Stimulated activated naive B cell treated with anti-CD40 and anti-IgM and Interleukin-4, amounts not matched to agents 10 μg/mL and 1 μg/mL and 100 μg/mL, for 72 hours (primary cell): Measurements from ENCODE around the gene SLC35F1.

Experiments
- ATAC-seq, 2 donors: fragments of 150-1000 bp; cut with Tn5 transposase; replicated peaks; 2 replicates each; pipeline ENCODE4 v1.10.0; 2021; ENCODE audit warnings: moderate library complexity in 1 of 2
- DNase-seq: peaks from one replicate; pipeline ENCODE4 v3.0.0; 2021
- H3K27ac Mint-ChIP-seq: one replicate; pipeline ENCODE4 v1.8.0; 2022; ENCODE audit warnings: mild to moderate bottlenecking, mixed read lengths
- H3K27me3 Mint-ChIP-seq, 2 donors: one replicate each; pipeline ENCODE4 v1.8.0; 2022; ENCODE audit warnings: mixed read lengths in 2 of 2
- H3K36me3 Mint-ChIP-seq, 2 donors: one replicate each; pipeline ENCODE4 v1.8.0; 2022; ENCODE audit warnings: mixed read lengths in 2 of 2, mild to moderate bottlenecking in 1 of 2
- H3K4me1 Mint-ChIP-seq, 2 donors: one replicate each; pipeline ENCODE4 v1.8.0; 2022; ENCODE audit warnings: mixed read lengths in 2 of 2, mild to moderate bottlenecking in 1 of 2
- H3K4me3 Mint-ChIP-seq, 2 donors: one replicate each; pipeline ENCODE4 v1.8.0; 2022; ENCODE audit warnings: mild to moderate bottlenecking in 2 of 2, mixed read lengths in 2 of 2, moderate library complexity in 1 of 2
- H3K9me3 Mint-ChIP-seq, 2 donors: one replicate each; pipeline ENCODE4 v1.8.0; 2022; ENCODE audit warnings: mixed read lengths in 2 of 2, mild to moderate bottlenecking in 1 of 2

SLC35F1 gene

GRCh38 chr6:118240878-118241528 is 333.9 kb downstream of the SLC35F1 start:
- peaks cover 8 to 15% of the 10 kb centered on the region in 2 donors for H3K27me3 Mint-ChIP-seq
- no peak for DNase-seq
- no peak overlapping the region for H3K4me3 Mint-ChIP-seq
- peaks cover 0 to 5% of the 10 kb centered on the region in 2 donors for H3K9me3 Mint-ChIP-seq
- no peaks in the 10 kb centered on the region for H3K36me3 Mint-ChIP-seq
- peak; percentile 64 to 79 for ATAC-seq
- H3K4me1 Mint-ChIP-seq, result no peaks in the 10 kb centered on the region
- no peak overlapping the region for H3K27ac Mint-ChIP-seq

GRCh38 chr6:118246406-118246805 is 339.3 kb downstream of the SLC35F1 start:
- no peaks in the 10 kb centered on the region for H3K4me1 Mint-ChIP-seq
- no peak for DNase-seq
- H3K27me3 Mint-ChIP-seq, result peaks cover 9 to 10% of the 10 kb centered on the region in 2 donors
- H3K4me3 Mint-ChIP-seq, result no peak overlapping the region
- no peaks in the 10 kb centered on the region for H3K36me3 Mint-ChIP-seq
- no peaks in the 10 kb centered on the region for H3K9me3 Mint-ChIP-seq
- ATAC-seq, result no peak
- H3K27ac Mint-ChIP-seq, result no peak overlapping the region

GRCh38 chr6:118248171-118248570 is 341.1 kb downstream of the SLC35F1 start:
- no peak overlapping the region for H3K4me3 Mint-ChIP-seq
- no peaks in the 10 kb centered on the region for H3K4me1 Mint-ChIP-seq
- H3K27me3 Mint-ChIP-seq, result peaks cover 9 to 10% of the 10 kb centered on the region in 2 donors
- H3K27ac Mint-ChIP-seq, result no peak overlapping the region
- no peak for DNase-seq
- no peaks in the 10 kb centered on the region for H3K36me3 Mint-ChIP-seq
- no peak for ATAC-seq
- no peaks in the 10 kb centered on the region for H3K9me3 Mint-ChIP-seq

- DNase-seq, result no peak
- no peaks in the 10 kb centered on the region for H3K36me3 Mint-ChIP-seq
- H3K4me3 Mint-ChIP-seq, result no peak overlapping the region
- no peaks in the 10 kb centered on the region for H3K4me1 Mint-ChIP-seq
- H3K27me3 Mint-ChIP-seq, result peaks cover 9 to 10% of the 10 kb centered on the region in 2 donors
- no peak for ATAC-seq
- H3K27ac Mint-ChIP-seq, result no peak overlapping the region
- no peaks in the 10 kb centered on the region for H3K9me3 Mint-ChIP-seq
Observed at GRCh38 chr6:118249680-118250079, 342.6 kb downstream of the SLC35F1 start.

GRCh38 chr6:118252474-118252873 is 345.4 kb downstream of the SLC35F1 start:
- Mint-ChIP-seq H3K9me3 (no peaks in the 10 kb centered on the region), H3K4me3 (no peak overlapping the region), H3K36me3 (no peaks in the 10 kb centered on the region), H3K4me1 (no peaks in the 10 kb centered on the region), H3K27me3 (peaks cover 0 to 5% of the 10 kb centered on the region in 2 donors), H3K27ac (no peak overlapping the region)
- peak in 1 of 2 donors; percentile 25 for ATAC-seq
- no peak for DNase-seq

GRCh38 chr6:118253741-118254140 is 346.7 kb downstream of the SLC35F1 start:
- ATAC-seq (no peak), DNase-seq (no peak)
- H3K4me3 Mint-ChIP-seq, result no peak overlapping the region
- no peak overlapping the region for H3K27ac Mint-ChIP-seq
- no peaks in the 10 kb centered on the region for H3K9me3 Mint-ChIP-seq
- H3K4me1 Mint-ChIP-seq, result no peaks in the 10 kb centered on the region
- peaks cover 0 to 5% of the 10 kb centered on the region in 2 donors for H3K27me3 Mint-ChIP-seq
- H3K36me3 Mint-ChIP-seq, result no peaks in the 10 kb centered on the region

- no peak overlapping the region for H3K27ac Mint-ChIP-seq
- no peak for ATAC-seq
- peaks cover 5 to 7% of the 10 kb centered on the region in 2 donors for H3K27me3 Mint-ChIP-seq
Observed at GRCh38 chr6:118260833-118261232, 353.8 kb downstream of the SLC35F1 start.

GRCh38 chr6:118263921-118264486 is 356.9 kb downstream of the SLC35F1 start:
- DNase-seq, result no peak

More at GRCh38 chr6:118260833-118261232, 353.8 kb downstream of the SLC35F1 start:
- Mint-ChIP-seq H3K9me3 (peaks cover 4 to 5% of the 10 kb centered on the region in 2 donors), H3K4me3 (no peak overlapping the region), H3K4me1 (no peaks in the 10 kb centered on the region), H3K36me3 (no peaks in the 10 kb centered on the region)
- DNase-seq, result no peak

GRCh38 chr6:118269659-118270058 is 362.6 kb downstream of the SLC35F1 start:
- H3K36me3 Mint-ChIP-seq, result no peaks in the 10 kb centered on the region
- H3K27me3 Mint-ChIP-seq, result peaks cover under 1 to 6% of the 10 kb centered on the region in 2 donors
- H3K4me3 Mint-ChIP-seq, result no peak overlapping the region
- ATAC-seq (no peak), DNase-seq (no peak)
- H3K4me1 Mint-ChIP-seq, result no peaks in the 10 kb centered on the region
- peaks cover 4 to 5% of the 10 kb centered on the region in 2 donors for H3K9me3 Mint-ChIP-seq
- H3K27ac Mint-ChIP-seq, result no peak overlapping the region

More at GRCh38 chr6:118263921-118264486, 356.9 kb downstream of the SLC35F1 start:
- Mint-ChIP-seq H3K4me1 (no peaks in the 10 kb centered on the region), H3K27me3 (peaks cover 5 to 7% of the 10 kb centered on the region in 2 donors), H3K27ac (no peak overlapping the region), H3K9me3 (peaks cover 4 to 5% of the 10 kb centered on the region in 2 donors), H3K4me3 (no peak overlapping the region), H3K36me3 (no peaks in the 10 kb centered on the region)
- ATAC-seq, result no peak

- Mint-ChIP-seq H3K9me3 (no peaks in the 10 kb centered on the region), H3K36me3 (no peaks in the 10 kb centered on the region), H3K4me3 (no peak overlapping the region), H3K4me1 (peaks cover 0 to 8% of the 10 kb centered on the region in 2 donors), H3K27me3 (peaks cover 14 to 22% of the 10 kb centered on the region in 2 donors), H3K27ac (no peak overlapping the region)
- ATAC-seq (no peak), DNase-seq (no peak)
Observed at GRCh38 chr6:118277631-118278030, 370.6 kb downstream of the SLC35F1 start.

GRCh38 chr6:118280210-118280609 is 373.1 kb downstream of the SLC35F1 start:
- peak; percentile 97 to 98 for ATAC-seq
- Mint-ChIP-seq H3K4me3 (no peak overlapping the region), H3K36me3 (no peaks in the 10 kb centered on the region), H3K4me1 (peaks cover 0 to 8% of the 10 kb centered on the region in 2 donors), H3K27ac (peak overlapping the region; percentile 2), H3K9me3 (no peaks in the 10 kb centered on the region), H3K27me3 (peaks cover 14 to 27% of the 10 kb centered on the region in 2 donors)
- DNase-seq, result peak; percentile 29

GRCh38 chr6:118281291-118281690 is 374.2 kb downstream of the SLC35F1 start:
- Mint-ChIP-seq H3K4me1 (peaks cover 0 to 8% of the 10 kb centered on the region in 2 donors), H3K27me3 (peaks cover 16 to 24% of the 10 kb centered on the region in 2 donors), H3K4me3 (no peak overlapping the region), H3K27ac (no peak overlapping the region), H3K9me3 (no peaks in the 10 kb centered on the region), H3K36me3 (no peaks in the 10 kb centered on the region)
- DNase-seq, result no peak
- no peak for ATAC-seq

- no peak overlapping the region for H3K4me3 Mint-ChIP-seq
- peaks cover 16 to 25% of the 10 kb centered on the region in 2 donors for H3K27me3 Mint-ChIP-seq
- H3K9me3 Mint-ChIP-seq, result peaks cover 0 to under 1% of the 10 kb centered on the region in 2 donors
- H3K4me1 Mint-ChIP-seq, result peaks cover 3 to 8% of the 10 kb centered on the region in 2 donors
- DNase-seq (no peak), ATAC-seq (peak in 1 of 2 donors; percentile 44)
- no peaks in the 10 kb centered on the region for H3K36me3 Mint-ChIP-seq
- no peak overlapping the region for H3K27ac Mint-ChIP-seq
Observed at GRCh38 chr6:118283766-118284165, 376.7 kb downstream of the SLC35F1 start.

- no peak overlapping the region for H3K27ac Mint-ChIP-seq
- ATAC-seq, result no peak
- H3K9me3 Mint-ChIP-seq, result peaks cover 0 to 2% of the 10 kb centered on the region in 2 donors
- no peaks in the 10 kb centered on the region for H3K36me3 Mint-ChIP-seq
- no peak overlapping the region for H3K4me3 Mint-ChIP-seq
- DNase-seq, result no peak
- H3K4me1 Mint-ChIP-seq, result peaks cover 3 to 6% of the 10 kb centered on the region in 2 donors
- peaks cover 16 to 27% of the 10 kb centered on the region in 2 donors for H3K27me3 Mint-ChIP-seq
Observed at GRCh38 chr6:118284736-118285360, 377.8 kb downstream of the SLC35F1 start.
